PFSK-1 (cell line): ENCODE data around the gene PDGFD.

Source experiments
- POLR2AphosphoS5 ChIP-seq: IDR thresholded peaks from 2 replicates; pipeline ENCODE4 v1.6.1; 2012; ENCODE audit warnings: low read depth, mild to moderate bottlenecking, control low read depth, low read length, moderate library complexity
- SIN3A ChIP-seq: IDR thresholded peaks from 2 replicates; pipeline ENCODE4 v1.6.1; 2012; ENCODE audit warnings: mild to moderate bottlenecking, low read length, moderate library complexity, borderline replicate concordance; ENCODE audit not compliant: insufficient read depth
- TAF1 ChIP-seq: IDR thresholded peaks from 2 replicates; pipeline ENCODE4 v1.6.1; 2012; ENCODE audit warnings: low read length, control low read depth, borderline replicate concordance; ENCODE audit not compliant: insufficient read depth
- TF ChIP-seq, protein P1 (sequence below), 2 experiments: IDR thresholded peaks; 2 replicates each; pipeline versions ENCODE4 v1.6.1 to v1.8.0; 2011 to 2012; ENCODE audit warnings: low read depth in 2 of 2, low read length in 2 of 2, control low read depth in 1 of 2, inconsistent platforms in 1 of 2, mild to moderate bottlenecking in 1 of 2, moderate library complexity in 1 of 2; ENCODE audit not compliant: insufficient read depth in 1 of 2

DNA sequence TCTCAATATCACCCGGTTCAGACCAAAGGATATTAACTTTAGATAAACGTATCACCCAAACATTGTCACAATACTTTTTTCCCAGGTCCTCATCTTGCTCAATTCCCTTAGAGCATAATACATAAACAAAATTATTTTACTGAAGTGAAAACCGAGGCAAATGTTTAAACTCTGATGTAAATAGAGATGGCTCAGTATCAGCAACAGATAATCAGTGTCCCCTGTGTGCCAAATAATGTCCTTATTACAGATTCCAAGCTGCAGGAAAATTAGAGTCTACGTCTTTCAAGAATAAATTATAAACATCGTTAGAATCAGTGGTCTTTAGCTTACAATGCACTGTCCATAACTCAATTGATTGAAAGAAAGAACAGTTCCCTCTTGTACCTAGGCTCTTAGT, 77.3 kb downstream of the PDGFD start:
- no peak for TF ChIP-seq POLR2AphosphoS5
- TF ChIP-seq, protein P1, sequence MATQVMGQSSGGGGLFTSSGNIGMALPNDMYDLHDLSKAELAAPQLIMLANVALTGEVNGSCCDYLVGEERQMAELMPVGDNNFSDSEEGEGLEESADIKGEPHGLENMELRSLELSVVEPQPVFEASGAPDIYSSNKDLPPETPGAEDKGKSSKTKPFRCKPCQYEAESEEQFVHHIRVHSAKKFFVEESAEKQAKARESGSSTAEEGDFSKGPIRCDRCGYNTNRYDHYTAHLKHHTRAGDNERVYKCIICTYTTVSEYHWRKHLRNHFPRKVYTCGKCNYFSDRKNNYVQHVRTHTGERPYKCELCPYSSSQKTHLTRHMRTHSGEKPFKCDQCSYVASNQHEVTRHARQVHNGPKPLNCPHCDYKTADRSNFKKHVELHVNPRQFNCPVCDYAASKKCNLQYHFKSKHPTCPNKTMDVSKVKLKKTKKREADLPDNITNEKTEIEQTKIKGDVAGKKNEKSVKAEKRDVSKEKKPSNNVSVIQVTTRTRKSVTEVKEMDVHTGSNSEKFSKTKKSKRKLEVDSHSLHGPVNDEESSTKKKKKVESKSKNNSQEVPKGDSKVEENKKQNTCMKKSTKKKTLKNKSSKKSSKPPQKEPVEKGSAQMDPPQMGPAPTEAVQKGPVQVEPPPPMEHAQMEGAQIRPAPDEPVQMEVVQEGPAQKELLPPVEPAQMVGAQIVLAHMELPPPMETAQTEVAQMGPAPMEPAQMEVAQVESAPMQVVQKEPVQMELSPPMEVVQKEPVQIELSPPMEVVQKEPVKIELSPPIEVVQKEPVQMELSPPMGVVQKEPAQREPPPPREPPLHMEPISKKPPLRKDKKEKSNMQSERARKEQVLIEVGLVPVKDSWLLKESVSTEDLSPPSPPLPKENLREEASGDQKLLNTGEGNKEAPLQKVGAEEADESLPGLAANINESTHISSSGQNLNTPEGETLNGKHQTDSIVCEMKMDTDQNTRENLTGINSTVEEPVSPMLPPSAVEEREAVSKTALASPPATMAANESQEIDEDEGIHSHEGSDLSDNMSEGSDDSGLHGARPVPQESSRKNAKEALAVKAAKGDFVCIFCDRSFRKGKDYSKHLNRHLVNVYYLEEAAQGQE (IDR thresholded peaks at IDR 0.05; ENCODE audit: insufficient read depth in 1 of 2, low read depth in 2 of 2, low read length in 2 of 2): no peak
- no peak for TF ChIP-seq TAF1
- no peak for TF ChIP-seq SIN3A
